Ascending aorta (tissue), 2 donors: Measurements from ENCODE around the gene RBM15. TPM values are rescaled to one million over a fixed set of nuclear protein-coding genes. Genes with fewer than 3 reads are reported as not detected.

Experiments
- DNase-seq, 2 donors: peaks; one replicate each; pipeline ENCODE4 v3.0.0-alpha.2; 2019; ENCODE audit warnings: low spot score in 2 of 2
- H3K27ac ChIP-seq, 2 donors: fragments of 200-600 bp; sonication (generic); one replicate each; pipeline ENCODE4 v1.5.1; 2016 to 2017; ENCODE audit warnings: mild to moderate bottlenecking in 1 of 2
- H3K27me3 ChIP-seq: fragments of 200-600 bp; sonication (generic); one replicate; pipeline ENCODE4 v1.5.1; 2017
- H3K36me3 ChIP-seq, 2 donors: fragments of 200-600 bp; sonication (generic); one replicate each; pipeline ENCODE4 v1.5.1; 2016
- H3K4me1 ChIP-seq, 2 donors: fragments of 200-600 bp; sonication (generic); one replicate each; pipeline ENCODE4 v1.5.1; 2016 to 2017; ENCODE audit warnings: mild to moderate bottlenecking in 1 of 2
- H3K4me3 ChIP-seq, 2 donors: fragments of 200-600 bp; sonication (generic); one replicate each; pipeline ENCODE4 v1.5.1; 2016 to 2017; ENCODE audit warnings: mild to moderate bottlenecking in 1 of 2
- H3K9me3 ChIP-seq, 2 donors: fragments of 200-600 bp; sonication (generic); one replicate each; pipeline ENCODE4 v1.5.1; 2016
- CTCF ChIP-seq, 3 experiments: fragments of 200-600 bp in 2 of 3; fragments of 450-650 bp in 1 of 3; sonication (generic) in 2 of 3; IDR thresholded peaks; one replicate each; pipeline ENCODE4 v1.5.1; 2016 to 2019; ENCODE audit warnings: antibody characterized with exemption in 3 of 3, mild to moderate bottlenecking in 1 of 3, moderate library complexity in 1 of 3
- intact Hi-C: fragments of 100-400 bp; cut with DNase I; formaldehyde crosslinking; loops from one replicate; pipeline ENCODE4 v1.15.1; 2023
- total RNA-seq: library from RNA; depleted of rRNA; stranded (reverse); fragments of >200 nt; gene quantifications from one replicate; pipeline ENCODE4 v1.1.0, GENCODE V29; 2016

The RBM15 gene
- total RNA-seq, 1 donor from 2014 or later: 13.6 TPM

DNA sequence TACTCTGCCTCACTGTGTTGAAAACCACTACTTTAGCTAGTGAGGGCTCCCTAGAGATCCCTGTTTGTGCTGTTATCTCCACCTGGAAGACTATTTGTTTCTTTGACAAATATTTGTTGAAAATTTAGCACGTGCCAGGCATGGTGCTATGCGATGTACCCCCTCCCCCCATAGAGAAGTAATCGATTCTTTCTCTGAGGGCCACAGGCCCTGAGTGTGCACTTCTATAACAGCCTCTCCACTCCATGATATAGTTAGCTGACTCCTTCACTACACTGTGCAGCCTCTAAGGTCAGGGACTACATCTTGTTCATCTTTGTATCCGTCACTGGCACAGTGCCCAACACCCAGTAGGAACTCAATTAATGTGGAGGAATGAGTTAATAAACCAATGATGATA is 17.3 kb upstream of the RBM15 start:
- Histone ChIP-seq H3K4me1 (no peaks in the 10 kb centered on the region), H3K36me3 (no peaks in the 10 kb centered on the region), H3K27me3 (no peaks in the 10 kb centered on the region), H3K27ac (no peak overlapping the region), H3K4me3 (no peak overlapping the region), H3K9me3 (no peaks in the 10 kb centered on the region)
- intact Hi-C loops: no loop called here
- DNase-seq: no peak
- no peak for TF ChIP-seq CTCF (IDR thresholded peaks at IDR 0.05)

DNA sequence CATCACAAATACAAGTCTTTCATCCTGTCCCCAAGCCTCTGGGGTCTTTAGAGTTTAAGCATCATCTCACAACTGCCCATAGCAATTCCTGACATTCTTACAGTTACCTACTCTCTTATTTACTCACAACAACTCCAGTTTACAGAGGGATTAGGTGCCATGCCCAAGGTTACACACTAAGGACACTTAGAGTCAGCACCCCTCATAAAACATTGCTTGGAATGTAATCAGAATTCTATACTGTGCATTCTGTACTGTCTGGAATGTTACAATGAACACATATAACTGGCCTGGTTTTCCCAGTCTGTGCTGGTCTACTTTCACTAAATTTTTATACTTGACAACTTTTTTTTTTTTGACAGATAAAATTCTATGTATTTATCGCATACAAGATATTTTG is 14.5 kb upstream of the RBM15 start:
- no peak for DNase-seq
- H3K4me1 ChIP-seq: no peaks in the 10 kb centered on the region
- no peaks in the 10 kb centered on the region for H3K9me3 ChIP-seq
- no peaks in the 10 kb centered on the region for H3K27me3 ChIP-seq
- H3K36me3 ChIP-seq: no peaks in the 10 kb centered on the region
- H3K27ac ChIP-seq: no peak overlapping the region
- H3K4me3 ChIP-seq: no peak overlapping the region
- intact Hi-C loops: no loop called here
- no peak for TF ChIP-seq CTCF (IDR thresholded peaks at IDR 0.05)

GRCh38 chr1:110326826-110327225 is 12.4 kb upstream of the RBM15 start:
- intact Hi-C loops: no loop called here
- TF ChIP-seq CTCF (IDR thresholded peaks at IDR 0.05): no peak
- H3K9me3 ChIP-seq: no peaks in the 10 kb centered on the region
- no peak overlapping the region for H3K27ac ChIP-seq
- H3K4me1 ChIP-seq: no peaks in the 10 kb centered on the region
- no peaks in the 10 kb centered on the region for H3K36me3 ChIP-seq
- no peak for DNase-seq
- no peaks in the 10 kb centered on the region for H3K27me3 ChIP-seq
- H3K4me3 ChIP-seq: no peak overlapping the region

GRCh38 chr1:110328274-110328673 is 10.9 kb upstream of the RBM15 start:
- intact Hi-C loops: no loop called here
- H3K4me3 ChIP-seq: no peak overlapping the region
- no peaks in the 10 kb centered on the region for H3K36me3 ChIP-seq

DNA sequence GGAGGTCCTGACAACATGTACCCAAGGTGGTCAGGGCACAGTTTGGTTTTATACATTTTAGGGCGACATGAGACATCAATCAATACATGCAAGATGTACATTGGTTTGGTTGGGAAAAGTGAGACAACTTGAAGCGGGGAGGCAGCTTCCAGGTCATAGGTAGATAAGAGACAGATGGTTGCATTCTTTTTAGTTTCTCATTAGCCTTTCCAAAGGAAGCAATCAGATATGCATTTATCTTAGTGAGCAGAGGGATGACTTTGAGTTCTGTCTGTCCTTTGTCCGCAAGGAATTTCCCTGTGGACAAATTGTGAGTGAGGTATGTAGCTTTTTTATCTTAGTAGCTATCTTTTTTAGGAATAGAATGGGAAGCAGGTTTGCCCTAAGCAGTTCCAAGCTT is 10.5 kb upstream of the RBM15 start:
- Histone ChIP-seq H3K4me3 (no peak overlapping the region), H3K9me3 (no peaks in the 10 kb centered on the region), H3K27me3 (no peaks in the 10 kb centered on the region), H3K36me3 (no peaks in the 10 kb centered on the region), H3K27ac (no peak overlapping the region), H3K4me1 (no peaks in the 10 kb centered on the region)
- no peak for DNase-seq
- no peak for TF ChIP-seq CTCF (IDR thresholded peaks at IDR 0.05)
- intact Hi-C loops: no loop called here

More at GRCh38 chr1:110328274-110328673, 10.9 kb upstream of the RBM15 start:
- no peak for TF ChIP-seq CTCF (IDR thresholded peaks at IDR 0.05)
- Histone ChIP-seq H3K9me3 (no peaks in the 10 kb centered on the region), H3K4me1 (no peaks in the 10 kb centered on the region), H3K27ac (no peak overlapping the region), H3K27me3 (no peaks in the 10 kb centered on the region)
- DNase-seq: no peak

DNA sequence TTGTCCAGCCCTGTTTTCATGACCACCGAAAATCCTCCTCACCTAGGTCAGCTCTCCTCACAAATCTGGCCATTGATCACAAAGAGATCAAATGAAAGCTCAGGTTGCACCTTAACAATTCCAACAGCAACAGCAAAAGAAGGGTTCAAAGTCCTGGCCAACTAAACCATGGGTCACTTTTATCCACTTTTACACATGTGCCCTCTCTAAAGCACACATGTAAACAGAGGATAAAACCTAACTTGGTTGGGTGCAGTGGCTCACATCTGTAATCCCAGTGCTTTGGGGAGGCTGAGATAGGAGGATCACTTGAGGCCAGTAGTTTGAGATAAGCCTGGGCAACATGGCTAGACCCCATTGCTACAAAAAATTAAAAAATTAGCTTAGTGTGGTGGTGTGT is 3.9 kb upstream of the RBM15 start:
- Histone ChIP-seq H3K27me3 (no peaks in the 10 kb centered on the region), H3K36me3 (no peaks in the 10 kb centered on the region), H3K4me1 (peaks cover 4% of the 10 kb centered on the region in 2 donors), H3K9me3 (no peaks in the 10 kb centered on the region), H3K4me3 (no peak overlapping the region), H3K27ac (no peak overlapping the region)
- no peak for DNase-seq
- intact Hi-C loops: loop anchor here (5.0 to 10.0 kb wide), 4 partner anchors 272 to 1112 kb away; partner anchors contain the start of genes ATP5PB, KCNA2, LRIF1 and STRIP1
- TF ChIP-seq CTCF (IDR thresholded peaks at IDR 0.05): no peak
